Activated gamma-delta T cell treated with anti-CD3 and anti-CD28 coated beads, Interleukin-2, amount 50 U/mL, for 16 hours (primary cell): Measurements from ENCODE around the gene NEK10.
"Not testable (repeated sequence)": the region's sequence is repeated elsewhere in the genome, so short reads cannot be mapped to it uniquely, and the experiment has no call there.

Source experiments
- DNase-seq: peaks from one replicate; pipeline ENCODE4 v3.0.0-alpha.2; 2020; ENCODE audit warnings: low read depth

NEK10 gene, protein sequence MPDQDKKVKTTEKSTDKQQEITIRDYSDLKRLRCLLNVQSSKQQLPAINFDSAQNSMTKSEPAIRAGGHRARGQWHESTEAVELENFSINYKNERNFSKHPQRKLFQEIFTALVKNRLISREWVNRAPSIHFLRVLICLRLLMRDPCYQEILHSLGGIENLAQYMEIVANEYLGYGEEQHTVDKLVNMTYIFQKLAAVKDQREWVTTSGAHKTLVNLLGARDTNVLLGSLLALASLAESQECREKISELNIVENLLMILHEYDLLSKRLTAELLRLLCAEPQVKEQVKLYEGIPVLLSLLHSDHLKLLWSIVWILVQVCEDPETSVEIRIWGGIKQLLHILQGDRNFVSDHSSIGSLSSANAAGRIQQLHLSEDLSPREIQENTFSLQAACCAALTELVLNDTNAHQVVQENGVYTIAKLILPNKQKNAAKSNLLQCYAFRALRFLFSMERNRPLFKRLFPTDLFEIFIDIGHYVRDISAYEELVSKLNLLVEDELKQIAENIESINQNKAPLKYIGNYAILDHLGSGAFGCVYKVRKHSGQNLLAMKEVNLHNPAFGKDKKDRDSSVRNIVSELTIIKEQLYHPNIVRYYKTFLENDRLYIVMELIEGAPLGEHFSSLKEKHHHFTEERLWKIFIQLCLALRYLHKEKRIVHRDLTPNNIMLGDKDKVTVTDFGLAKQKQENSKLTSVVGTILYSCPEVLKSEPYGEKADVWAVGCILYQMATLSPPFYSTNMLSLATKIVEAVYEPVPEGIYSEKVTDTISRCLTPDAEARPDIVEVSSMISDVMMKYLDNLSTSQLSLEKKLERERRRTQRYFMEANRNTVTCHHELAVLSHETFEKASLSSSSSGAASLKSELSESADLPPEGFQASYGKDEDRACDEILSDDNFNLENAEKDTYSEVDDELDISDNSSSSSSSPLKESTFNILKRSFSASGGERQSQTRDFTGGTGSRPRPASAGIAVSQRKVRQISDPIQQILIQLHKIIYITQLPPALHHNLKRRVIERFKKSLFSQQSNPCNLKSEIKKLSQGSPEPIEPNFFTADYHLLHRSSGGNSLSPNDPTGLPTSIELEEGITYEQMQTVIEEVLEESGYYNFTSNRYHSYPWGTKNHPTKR

GRCh38 chr3:27368831-27369607 lies at the start of gene NEK10:
Gene NEK10, minus strand, starts transcription at chr3:27369383. Its CDS starts 16,501 bp downstream, at chr3:27352882.
- peak; percentile 84 for DNase-seq

DNA sequence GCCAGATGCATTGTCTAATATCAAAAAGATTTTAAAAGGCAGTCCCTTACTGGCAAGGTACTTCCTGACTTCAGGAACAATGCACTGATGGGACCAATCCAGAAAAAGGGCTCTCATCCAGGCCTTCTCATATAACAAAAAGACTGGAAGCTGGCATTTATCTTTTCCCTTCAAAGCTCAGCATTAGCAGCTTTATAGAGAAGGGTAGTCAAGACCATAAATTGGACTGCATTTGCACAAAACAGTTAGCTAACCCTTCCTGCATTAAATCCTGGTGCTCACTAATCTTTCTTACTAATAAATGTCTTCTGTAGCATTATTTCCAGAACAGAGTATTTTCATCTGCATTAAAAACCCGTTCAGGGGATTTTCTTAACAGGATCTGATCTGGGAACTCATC lies 46.0 kb upstream of the NEK10 start:
- DNase-seq: no peak

GRCh38 chr3:27392950-27393679 lies 23.9 kb upstream of the NEK10 start:
- DNase-seq: no peak

DNA sequence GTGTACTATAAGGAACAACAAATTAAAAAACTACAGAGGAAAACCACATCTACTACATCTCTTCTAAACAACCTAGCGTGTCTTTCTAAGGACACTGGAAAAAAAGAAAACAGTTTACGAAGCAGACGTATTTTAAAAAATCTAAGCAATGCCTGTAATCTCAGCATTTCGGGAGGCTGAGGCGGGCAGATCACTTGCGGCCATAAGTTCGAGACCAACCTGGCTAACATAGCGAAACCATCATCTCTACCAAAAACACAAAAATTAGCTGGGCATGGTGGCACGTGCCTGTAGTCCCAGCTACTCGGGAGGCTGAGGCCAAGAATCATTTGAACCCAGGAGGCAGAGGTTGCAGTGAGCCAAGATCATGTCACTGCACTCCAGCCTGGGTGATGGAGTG lies 23.2 kb upstream of the NEK10 start:
- not testable (repeated sequence) for DNase-seq

DNA sequence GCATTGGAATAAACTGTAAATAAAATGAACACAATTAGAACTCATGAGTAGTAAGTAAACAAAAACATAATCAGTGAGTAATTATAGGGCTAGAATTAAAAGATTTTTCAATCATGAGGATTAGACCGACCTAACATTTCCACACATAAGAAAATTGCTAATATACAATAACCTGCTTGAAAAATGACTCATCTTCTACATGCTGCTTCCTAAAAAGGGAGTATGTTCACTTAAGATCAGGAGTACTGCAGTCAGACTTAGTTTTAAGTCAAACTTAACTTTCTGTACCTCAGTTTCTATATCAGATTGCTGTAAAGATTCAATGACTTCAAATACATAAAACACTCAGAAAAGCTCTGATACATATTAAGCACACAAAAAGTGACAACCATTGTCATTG lies 22.6 kb upstream of the NEK10 start:
- DNase-seq: no peak

DNA sequence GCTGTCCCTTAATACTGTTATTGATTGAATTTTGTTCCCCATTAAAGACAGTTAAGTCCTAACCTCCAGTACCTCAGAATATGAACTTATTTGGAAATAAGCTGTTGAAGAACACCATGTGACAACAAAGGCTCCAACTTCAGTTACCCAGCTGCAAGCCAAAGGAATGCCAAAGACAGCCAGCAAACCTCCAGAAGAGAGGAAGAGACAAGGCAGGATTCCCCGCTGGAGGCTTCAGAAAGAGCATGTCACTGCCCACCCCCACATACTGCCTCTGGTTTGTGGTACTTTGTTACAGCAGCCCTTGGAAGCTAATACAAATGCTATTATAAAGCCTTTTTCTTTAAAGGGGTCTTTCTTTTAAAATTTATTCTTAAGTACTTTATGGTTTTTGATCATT lies 18.4 kb upstream of the NEK10 start:
- DNase-seq: no peak

- no peak for DNase-seq
Measured at GRCh38 chr3:27385504-27385903, 16.3 kb upstream of the NEK10 start.

DNA sequence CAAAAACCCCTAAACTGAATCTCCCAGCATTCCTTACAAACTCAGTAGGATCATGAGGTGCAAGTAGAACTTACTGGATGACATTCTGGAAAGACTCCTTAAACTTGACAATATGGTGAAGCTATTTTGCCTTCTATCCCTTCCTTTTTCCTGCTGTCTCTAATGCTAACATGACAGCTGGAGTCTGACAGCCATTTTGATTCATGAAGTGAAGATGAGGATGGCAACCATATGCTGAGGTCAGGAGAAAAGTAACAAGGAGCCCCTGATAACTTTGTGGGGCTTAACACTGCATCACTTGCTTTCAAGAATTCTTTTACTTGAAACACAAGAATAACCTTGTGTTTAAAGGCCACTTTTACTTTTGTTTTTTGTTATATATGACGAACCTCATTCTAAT lies 15.0 kb upstream of the NEK10 start:
- DNase-seq: no peak

DNA sequence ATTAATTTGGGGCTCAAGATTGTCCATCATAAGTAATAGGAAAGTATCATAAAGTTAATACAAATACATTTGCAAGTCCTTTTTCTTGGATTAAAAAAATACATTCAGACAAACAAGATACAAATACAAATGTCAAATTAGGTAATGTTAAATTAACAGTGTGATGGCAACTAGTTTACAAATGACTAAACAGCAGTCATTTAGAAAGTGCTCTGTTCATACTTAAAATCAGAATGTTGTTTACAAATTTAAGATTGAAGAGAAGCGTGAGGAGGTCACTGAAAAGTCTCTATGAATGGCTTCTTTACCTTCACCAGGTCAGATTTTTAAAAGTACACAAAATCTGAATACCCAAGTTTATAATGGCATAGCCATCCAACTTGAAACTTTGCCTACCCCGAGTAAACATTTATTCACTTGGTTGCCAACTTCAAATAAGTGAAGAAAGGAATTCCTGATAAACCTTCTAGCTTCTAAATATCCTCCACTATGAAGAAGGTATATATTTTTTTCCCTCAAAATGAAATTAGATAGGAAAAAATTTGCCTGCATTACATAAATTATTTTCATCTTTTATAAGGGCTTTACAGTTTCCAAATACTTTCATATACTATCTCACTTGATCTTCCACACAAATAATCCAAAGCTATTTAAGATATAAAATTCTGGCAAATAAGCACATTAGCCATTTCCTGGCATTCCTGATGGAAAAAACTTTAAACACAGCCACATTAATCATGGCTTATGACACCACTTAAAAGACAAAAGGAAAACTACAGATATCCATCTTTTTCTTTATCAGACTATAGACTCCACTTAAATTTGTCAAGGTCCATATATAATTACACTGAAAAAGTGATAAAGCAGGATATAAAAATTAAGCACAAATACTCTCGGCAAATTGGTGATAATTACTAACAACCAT lies 11.5 kb upstream of the NEK10 start:
- no peak for DNase-seq

- no peak for DNase-seq
Measured at GRCh38 chr3:27378331-27378730, 9.1 kb upstream of the NEK10 start.

- DNase-seq: no peak
Measured at GRCh38 chr3:27376109-27376772, 7.1 kb upstream of the NEK10 start.

- DNase-seq: no peak
Measured at GRCh38 chr3:27366062-27366591, 3.1 kb downstream of the NEK10 start.

- DNase-seq: no peak
Measured at GRCh38 chr3:27360113-27361078, 8.8 kb downstream of the NEK10 start.

DNA sequence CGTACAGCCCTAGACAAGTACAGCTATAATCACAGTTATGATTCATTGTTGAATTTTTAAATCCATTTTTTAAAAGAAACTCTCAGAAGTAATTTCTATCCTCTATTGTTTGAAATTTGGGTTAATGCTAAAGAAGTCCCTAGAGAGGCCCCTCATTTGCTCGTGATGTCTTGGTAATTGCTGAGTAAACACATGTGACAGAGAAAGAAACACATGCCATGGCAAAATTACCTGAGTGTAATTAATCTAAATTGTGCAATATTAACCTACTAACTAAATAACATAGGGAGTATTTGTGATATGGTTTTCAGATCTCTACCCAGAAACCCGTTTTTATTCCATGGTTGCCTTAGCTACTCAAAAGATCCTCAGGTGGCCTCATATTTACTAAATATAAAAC lies 10.8 kb downstream of the NEK10 start:
- DNase-seq: no peak

DNA sequence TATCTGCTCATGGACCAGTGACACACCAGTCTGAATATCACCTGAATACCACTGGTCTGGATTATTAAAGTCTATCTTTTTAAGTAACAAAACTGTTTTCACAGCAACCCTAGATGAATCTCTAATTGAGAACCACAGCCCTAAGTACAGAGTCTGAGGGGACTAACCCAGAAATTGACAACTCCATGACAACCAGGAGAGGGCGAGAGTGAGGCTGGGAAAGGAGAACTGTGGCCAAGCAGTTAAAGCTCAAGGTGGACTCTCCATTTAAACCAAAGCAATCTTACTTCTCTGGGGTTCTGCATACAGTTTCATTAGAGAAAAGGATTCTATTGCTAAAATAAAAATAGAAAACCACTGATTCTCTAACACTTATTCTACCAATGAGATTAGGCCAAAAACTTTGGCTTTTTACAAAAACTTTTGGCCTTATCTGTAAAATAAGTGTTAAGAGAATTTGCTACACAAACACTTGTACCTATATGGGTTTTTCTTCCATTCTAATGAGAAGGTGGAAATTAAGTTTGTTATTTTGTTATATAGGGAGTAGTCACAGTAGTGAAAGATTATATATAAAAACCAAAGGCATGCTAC lies 11.4 kb downstream of the NEK10 start:
- DNase-seq: peak; percentile 44

DNA sequence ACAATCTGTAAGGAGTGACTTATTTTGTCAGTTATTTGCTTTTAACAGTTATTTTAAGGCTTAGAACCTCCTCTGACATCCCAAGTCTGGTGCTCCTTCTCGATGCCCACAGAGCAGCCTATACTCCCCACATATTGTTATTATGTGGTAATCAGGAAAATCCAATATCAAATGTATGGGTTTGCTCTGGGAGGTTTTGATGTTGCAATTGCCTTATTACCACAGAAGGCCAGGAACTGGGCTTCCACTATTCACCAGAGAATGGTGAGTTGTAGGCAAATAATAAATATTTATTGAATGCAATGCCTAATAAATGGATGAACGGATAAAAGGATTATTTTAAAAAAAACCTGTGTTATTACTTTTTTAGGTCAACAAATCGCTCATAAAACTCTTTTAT lies 12.2 kb downstream of the NEK10 start:
- DNase-seq: no peak

GRCh38 chr3:27354588-27355203 lies 14.5 kb downstream of the NEK10 start:
- no peak for DNase-seq
